ENCODE data around the gene ANXA11. TPM values are rescaled to one million over a fixed set of nuclear protein-coding genes. Genes with fewer than 3 reads are reported as not detected.

The ANXA11 gene
- total RNA-seq, 4 donors from 2014 or later: 126 to 213 (median 166) TPM

- Histone ChIP-seq H3K27me3 (no peaks in the 10 kb centered on the region), H3K4me1 (peaks cover 0 to 14% (median 12%) of the 10 kb centered on the region in 4 donors), H3K36me3 (no peaks in the 10 kb centered on the region), H3K9me3 (no peaks in the 10 kb centered on the region), H3K4me3 (no peak overlapping the region), H3K27ac (replicated peaks in 1 of 4) (no peak overlapping the region)
- TF ChIP-seq POLR2A (IDR thresholded peaks at IDR 0.05; ENCODE audit: low read depth) (no peak), POLR2AphosphoS5 (IDR thresholded peaks at IDR 0.05) (no peak), EP300 (IDR thresholded peaks at IDR 0.05) (no peak), CTCF (IDR thresholded peaks at IDR 0.05) (no peak)
- intact Hi-C loops (cut with DNase I): no loop called here
- 77% methylated on average over 4 of the region's 4 CpGs for WGBS
- DNase-seq (ENCODE audit: extremely low spot score): no peak
Observed at GRCh38 chr10:80126876-80127275, 78.5 kb downstream of the ANXA11 start.

GRCh38 chr10:80122746-80123145 is 82.6 kb downstream of the ANXA11 start:
- Histone ChIP-seq H3K27me3 (no peaks in the 10 kb centered on the region), H3K4me3 (no peak overlapping the region), H3K4me1 (peaks cover 0 to 12% (median 10%) of the 10 kb centered on the region in 4 donors), H3K9me3 (no peaks in the 10 kb centered on the region), H3K27ac (replicated peaks in 1 of 4) (no peak overlapping the region), H3K36me3 (no peaks in the 10 kb centered on the region)
- no peak for TF ChIP-seq CTCF (IDR thresholded peaks at IDR 0.05)
- intact Hi-C loops (cut with DNase I): no loop called here
- DNase-seq (ENCODE audit: extremely low spot score): no peak
- 55% methylated on average over 2 of the region's 2 CpGs for WGBS

- no peak for DNase-seq (ENCODE audit: extremely low spot score)
- no peak overlapping the region for H3K4me3 ChIP-seq
- peaks cover 0 to 12% (median 10%) of the 10 kb centered on the region in 4 donors for H3K4me1 ChIP-seq
- H3K9me3 ChIP-seq: no peaks in the 10 kb centered on the region
- H3K27ac ChIP-seq (replicated peaks in 1 of 4): no peak overlapping the region
- H3K27me3 ChIP-seq: no peaks in the 10 kb centered on the region
- intact Hi-C loops (cut with DNase I): no loop called here
- H3K36me3 ChIP-seq: no peaks in the 10 kb centered on the region
- no peak for TF ChIP-seq CTCF (IDR thresholded peaks at IDR 0.05)
- no peak for TF ChIP-seq POLR2AphosphoS5 (IDR thresholded peaks at IDR 0.05)
- TF ChIP-seq EP300 (IDR thresholded peaks at IDR 0.05): no peak
- no peak for TF ChIP-seq POLR2A (IDR thresholded peaks at IDR 0.05; ENCODE audit: low read depth)
Observed at GRCh38 chr10:80122110-80122710, 83.1 kb downstream of the ANXA11 start.

GRCh38 chr10:80118669-80119068 is 86.7 kb downstream of the ANXA11 start:
- H3K4me3 ChIP-seq: no peak overlapping the region
- no peaks in the 10 kb centered on the region for H3K36me3 ChIP-seq
- no peaks in the 10 kb centered on the region for H3K27me3 ChIP-seq
- no peaks in the 10 kb centered on the region for H3K9me3 ChIP-seq
- 83% methylated on average over 4 of the region's 4 CpGs for WGBS
- intact Hi-C loops (cut with DNase I): no loop called here
- no peak for DNase-seq (ENCODE audit: extremely low spot score)
- no peak for TF ChIP-seq POLR2A (IDR thresholded peaks at IDR 0.05; ENCODE audit: low read depth)
- TF ChIP-seq CTCF (IDR thresholded peaks at IDR 0.05): no peak
- TF ChIP-seq POLR2AphosphoS5 (IDR thresholded peaks at IDR 0.05): no peak
- no peak for TF ChIP-seq EP300 (IDR thresholded peaks at IDR 0.05)
- H3K27ac ChIP-seq (replicated peaks in 1 of 4): no peak overlapping the region
- H3K4me1 ChIP-seq: peaks cover 0 to 12% (median 10%) of the 10 kb centered on the region in 4 donors

- Histone ChIP-seq H3K36me3 (no peaks in the 10 kb centered on the region), H3K27me3 (no peaks in the 10 kb centered on the region), H3K4me3 (no peak overlapping the region), H3K27ac (replicated peaks in 1 of 4) (no peak overlapping the region), H3K9me3 (peaks cover 0 to 18% (median 11%) of the 10 kb centered on the region in 4 donors), H3K4me1 (peaks cover 0 to 14% (median 4%) of the 10 kb centered on the region in 4 donors)
- TF ChIP-seq CTCF (IDR thresholded peaks at IDR 0.05) (no peak), POLR2AphosphoS5 (IDR thresholded peaks at IDR 0.05) (no peak), EP300 (IDR thresholded peaks at IDR 0.05) (no peak), POLR2A (IDR thresholded peaks at IDR 0.05; ENCODE audit: low read depth) (no peak)
- 95% methylated on average over 1 of the region's 1 CpG for WGBS
- intact Hi-C loops (cut with DNase I): no loop called here
- no peak for DNase-seq (ENCODE audit: extremely low spot score)
Observed at GRCh38 chr10:80110986-80111385, 94.4 kb downstream of the ANXA11 start.

All from esophagus muscularis mucosa (tissue), 4 donors.